ENCODE data around the gene AHCTF1.
"Not testable (repeated sequence)": the region's sequence is repeated elsewhere in the genome, so short reads cannot be mapped to it uniquely, and the experiment has no call there.

The AHCTF1 gene

DNA sequence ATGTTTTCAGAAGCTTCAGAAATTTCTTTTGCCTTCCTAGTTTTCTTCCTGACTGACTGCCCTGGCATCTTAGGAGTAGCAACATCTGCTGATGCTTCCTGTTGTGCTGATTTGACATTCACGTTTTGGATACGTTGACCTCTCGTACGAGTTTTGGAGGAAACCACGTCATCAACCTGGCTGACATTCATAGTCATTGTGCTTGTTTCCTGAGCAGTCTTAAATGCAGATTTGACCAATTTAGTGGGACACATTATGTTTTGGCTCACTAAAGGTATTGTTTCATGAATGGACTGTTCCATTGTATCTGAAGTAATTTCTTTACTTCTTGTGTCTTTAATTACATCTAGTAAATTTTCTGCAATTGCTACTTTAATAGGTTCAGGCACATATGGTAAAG is 81.1 kb downstream of the AHCTF1 start:
- H3K4me3 ChIP-seq (ENCODE audit: low read depth in 1 of 5, low read length in 5 of 5); H3K9ac ChIP-seq (ENCODE audit: low read length in 5 of 5); H3K9me3 ChIP-seq (ENCODE audit: control insufficient read depth in 5 of 5, low read length in 5 of 5); H3K27me3 ChIP-seq (ENCODE audit: control insufficient read depth in 5 of 5, insufficient read depth in 4 of 5, low read length in 5 of 5); H3K4me1 ChIP-seq (ENCODE audit: control insufficient read depth in 5 of 5, insufficient read depth in 5 of 5, low read length in 5 of 5): not testable (repeated sequence)
- H3K36me3 ChIP-seq (ENCODE audit: control insufficient read depth in 5 of 5, insufficient read depth in 5 of 5, low read length in 5 of 5), result peaks cover 34 to 63% (median 50%) of the 10 kb centered on the region in 5 donors
- peak overlapping the region; percentile 77 for H3K27ac ChIP-seq (ENCODE audit: low read depth, low read length)

DNA sequence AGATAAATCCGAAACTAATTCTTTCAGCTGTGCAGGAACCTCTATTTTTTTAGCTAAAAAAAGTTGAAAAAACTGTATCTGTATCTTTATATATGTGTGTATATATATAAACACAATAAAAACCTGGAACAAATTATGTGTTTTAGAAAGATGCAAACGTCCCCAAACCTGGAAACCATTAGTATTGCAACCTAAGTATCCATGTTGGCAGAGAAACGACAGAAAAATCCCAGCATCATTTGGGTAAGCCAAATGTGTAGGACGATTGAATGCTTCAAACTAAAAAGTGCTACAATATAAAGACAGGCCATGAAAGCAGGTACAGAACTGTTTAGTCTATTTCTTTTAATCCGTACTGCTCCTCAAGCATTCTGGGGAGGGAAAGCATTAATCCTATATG is 87.9 kb downstream of the AHCTF1 start:
- Histone ChIP-seq H3K9me3 (ENCODE audit: control insufficient read depth in 5 of 5, low read length in 5 of 5) (no peaks in the 10 kb centered on the region), H3K9ac (ENCODE audit: low read length in 5 of 5) (no peak overlapping the region), H3K27ac (ENCODE audit: low read depth, low read length) (no peak overlapping the region), H3K4me1 (ENCODE audit: control insufficient read depth in 5 of 5, insufficient read depth in 5 of 5, low read length in 5 of 5) (peaks cover 0 to under 1% (median 0%) of the 10 kb centered on the region in 5 donors), H3K4me3 (ENCODE audit: low read depth in 1 of 5, low read length in 5 of 5) (no peak overlapping the region), H3K27me3 (ENCODE audit: control insufficient read depth in 5 of 5, insufficient read depth in 4 of 5, low read length in 5 of 5) (no peaks in the 10 kb centered on the region), H3K36me3 (ENCODE audit: control insufficient read depth in 5 of 5, insufficient read depth in 5 of 5, low read length in 5 of 5) (peaks cover 23 to 51% (median 37%) of the 10 kb centered on the region in 5 donors)

DNA sequence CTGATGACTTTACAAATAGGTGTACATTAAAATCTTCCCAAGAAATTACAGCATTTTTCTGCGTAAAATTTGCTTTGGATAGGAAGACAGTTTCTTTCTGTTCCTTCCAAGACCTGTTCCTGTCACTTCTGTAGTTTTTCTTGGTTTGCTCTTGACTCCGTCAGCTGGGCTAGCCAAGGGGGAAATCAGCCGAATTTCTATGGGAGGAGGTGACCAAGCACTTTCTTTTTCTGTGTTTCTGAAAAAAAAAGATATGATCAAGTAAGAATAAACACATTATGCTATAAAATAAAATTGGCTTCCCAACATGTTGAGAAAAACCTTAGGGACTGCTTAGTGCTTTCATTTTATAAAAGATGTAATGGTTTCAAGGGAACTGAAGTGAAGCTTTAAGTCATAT is 91.0 kb downstream of the AHCTF1 start:
- not testable (repeated sequence) for H3K9ac ChIP-seq (ENCODE audit: low read length in 5 of 5); H3K9me3 ChIP-seq (ENCODE audit: control insufficient read depth in 5 of 5, low read length in 5 of 5); H3K4me3 ChIP-seq (ENCODE audit: low read depth in 1 of 5, low read length in 5 of 5); H3K27me3 ChIP-seq (ENCODE audit: control insufficient read depth in 5 of 5, insufficient read depth in 4 of 5, low read length in 5 of 5); H3K4me1 ChIP-seq (ENCODE audit: control insufficient read depth in 5 of 5, insufficient read depth in 5 of 5, low read length in 5 of 5); H3K27ac ChIP-seq (ENCODE audit: low read depth, low read length)
- peaks cover 14 to 43% (median 27%) of the 10 kb centered on the region in 5 donors for H3K36me3 ChIP-seq (ENCODE audit: control insufficient read depth in 5 of 5, insufficient read depth in 5 of 5, low read length in 5 of 5)

DNA sequence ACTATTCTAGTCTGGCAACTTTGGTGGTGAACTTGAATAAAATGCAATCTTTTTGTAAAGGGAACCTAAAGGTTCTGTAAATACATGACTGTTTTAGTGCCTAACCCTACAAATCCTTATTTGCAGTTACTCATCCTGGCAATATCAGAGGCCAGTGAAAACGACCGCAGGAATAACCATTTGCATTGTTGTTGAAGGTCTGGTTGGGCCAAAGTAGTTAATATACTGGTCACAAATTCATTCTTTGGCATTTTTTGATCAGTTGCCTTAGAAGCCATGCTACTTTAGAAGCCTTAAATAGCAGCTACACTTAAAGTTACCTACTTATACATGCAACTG is 93.7 kb downstream of the AHCTF1 start:
- no peak overlapping the region for H3K9ac ChIP-seq (ENCODE audit: low read length in 5 of 5)
- no peaks in the 10 kb centered on the region for H3K9me3 ChIP-seq (ENCODE audit: control insufficient read depth in 5 of 5, low read length in 5 of 5)
- H3K27ac ChIP-seq (ENCODE audit: low read depth, low read length), result no peak overlapping the region
- no peaks in the 10 kb centered on the region for H3K27me3 ChIP-seq (ENCODE audit: control insufficient read depth in 5 of 5, insufficient read depth in 4 of 5, low read length in 5 of 5)
- no peak overlapping the region for H3K4me3 ChIP-seq (ENCODE audit: low read depth in 1 of 5, low read length in 5 of 5)
- peaks cover 0 to 5% (median 0%) of the 10 kb centered on the region in 5 donors for H3K4me1 ChIP-seq (ENCODE audit: control insufficient read depth in 5 of 5, insufficient read depth in 5 of 5, low read length in 5 of 5)
- peaks cover 10 to 24% (median 18%) of the 10 kb centered on the region in 5 donors for H3K36me3 ChIP-seq (ENCODE audit: control insufficient read depth in 5 of 5, insufficient read depth in 5 of 5, low read length in 5 of 5)

DNA sequence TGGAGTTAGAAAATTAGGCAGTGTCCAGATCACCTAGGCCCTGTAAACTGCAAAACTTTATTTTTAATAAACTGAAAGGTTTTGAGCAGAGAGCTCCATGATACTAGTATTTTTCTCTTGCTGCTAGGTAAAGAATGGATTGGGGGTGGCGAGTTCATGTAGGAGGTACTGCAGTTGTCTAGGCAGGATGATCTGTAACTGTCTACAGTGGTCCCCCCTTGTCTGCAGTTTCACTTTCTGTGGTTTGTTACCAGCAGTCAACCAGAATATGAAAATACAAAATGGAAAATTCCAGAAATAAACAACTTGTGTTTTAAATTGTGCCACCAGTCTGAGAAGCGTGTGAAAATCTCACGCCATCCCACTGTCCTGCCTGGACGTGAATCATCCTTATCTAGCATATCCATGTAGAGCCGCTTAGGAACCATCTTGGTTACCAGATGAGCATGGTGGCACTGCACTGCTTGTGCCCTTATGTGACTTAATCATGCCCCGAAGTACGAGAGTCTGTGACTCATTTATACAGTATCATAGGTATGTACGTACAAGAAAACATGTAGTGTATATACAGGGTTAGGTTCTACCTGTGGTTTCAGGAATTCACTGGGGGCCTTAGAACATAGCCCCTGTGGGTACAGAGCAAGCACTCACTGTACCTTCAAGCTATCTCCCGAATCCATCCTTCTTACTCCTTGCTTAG is 94.2 kb downstream of the AHCTF1 start:
- Histone ChIP-seq H3K36me3 (ENCODE audit: control insufficient read depth in 5 of 5, insufficient read depth in 5 of 5, low read length in 5 of 5) (peaks cover 5 to 19% (median 16%) of the 10 kb centered on the region in 5 donors), H3K4me3 (ENCODE audit: low read depth in 1 of 5, low read length in 5 of 5) (no peak overlapping the region), H3K9me3 (ENCODE audit: control insufficient read depth in 5 of 5, low read length in 5 of 5) (no peaks in the 10 kb centered on the region), H3K9ac (ENCODE audit: low read length in 5 of 5) (peak overlapping the region in 1 of 5 donors; percentile 13), H3K27me3 (ENCODE audit: control insufficient read depth in 5 of 5, insufficient read depth in 4 of 5, low read length in 5 of 5) (no peaks in the 10 kb centered on the region), H3K4me1 (ENCODE audit: control insufficient read depth in 5 of 5, insufficient read depth in 5 of 5, low read length in 5 of 5) (peaks cover 0 to 5% (median 0%) of the 10 kb centered on the region in 5 donors), H3K27ac (ENCODE audit: low read depth, low read length) (no peak overlapping the region)

DNA sequence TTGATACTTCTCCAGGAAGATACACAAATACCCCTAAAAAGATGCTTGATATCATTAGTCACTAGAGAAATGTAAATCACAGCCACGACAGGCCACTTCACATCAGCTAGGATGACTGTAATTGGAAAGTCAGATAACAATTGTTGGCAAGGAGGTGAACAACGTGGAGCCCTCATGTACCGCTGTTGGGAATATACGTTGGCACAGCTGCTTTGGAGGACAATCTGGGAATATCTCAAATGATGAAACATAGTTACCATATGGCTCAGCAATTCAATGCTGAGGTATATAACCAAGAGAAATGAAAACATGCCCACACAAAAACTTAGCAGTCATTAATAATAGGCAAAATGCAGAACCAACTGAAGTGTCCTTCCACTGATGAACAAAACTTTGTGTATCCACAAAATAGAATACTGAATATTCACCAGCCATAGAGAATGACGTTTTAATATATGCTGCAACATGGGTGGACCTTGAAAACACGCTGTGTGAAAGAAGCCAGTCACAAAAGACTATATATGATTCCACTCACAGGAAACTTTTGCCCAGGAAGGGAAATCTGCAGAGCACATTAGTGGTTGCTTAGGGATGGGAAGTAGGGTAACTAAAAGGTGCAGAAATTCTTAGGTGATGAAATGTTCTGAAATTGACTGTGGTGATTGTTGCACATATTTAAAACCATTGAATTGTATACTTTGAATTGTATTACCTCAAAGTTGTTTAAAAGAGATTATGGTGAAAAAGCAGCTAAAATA is 95.4 kb downstream of the AHCTF1 start:
- H3K27me3 ChIP-seq (ENCODE audit: control insufficient read depth in 5 of 5, insufficient read depth in 4 of 5, low read length in 5 of 5), result no peaks in the 10 kb centered on the region
- peaks cover 0 to 7% (median 0%) of the 10 kb centered on the region in 5 donors for H3K4me1 ChIP-seq (ENCODE audit: control insufficient read depth in 5 of 5, insufficient read depth in 5 of 5, low read length in 5 of 5)
- peaks cover 3 to 14% (median 10%) of the 10 kb centered on the region in 5 donors for H3K36me3 ChIP-seq (ENCODE audit: control insufficient read depth in 5 of 5, insufficient read depth in 5 of 5, low read length in 5 of 5)
- no peak overlapping the region for H3K4me3 ChIP-seq (ENCODE audit: low read depth in 1 of 5, low read length in 5 of 5)
- H3K9ac ChIP-seq (ENCODE audit: low read length in 5 of 5), result no peak overlapping the region
- H3K27ac ChIP-seq (ENCODE audit: low read depth, low read length), result no peak overlapping the region
- H3K9me3 ChIP-seq (ENCODE audit: control insufficient read depth in 5 of 5, low read length in 5 of 5), result no peaks in the 10 kb centered on the region

DNA sequence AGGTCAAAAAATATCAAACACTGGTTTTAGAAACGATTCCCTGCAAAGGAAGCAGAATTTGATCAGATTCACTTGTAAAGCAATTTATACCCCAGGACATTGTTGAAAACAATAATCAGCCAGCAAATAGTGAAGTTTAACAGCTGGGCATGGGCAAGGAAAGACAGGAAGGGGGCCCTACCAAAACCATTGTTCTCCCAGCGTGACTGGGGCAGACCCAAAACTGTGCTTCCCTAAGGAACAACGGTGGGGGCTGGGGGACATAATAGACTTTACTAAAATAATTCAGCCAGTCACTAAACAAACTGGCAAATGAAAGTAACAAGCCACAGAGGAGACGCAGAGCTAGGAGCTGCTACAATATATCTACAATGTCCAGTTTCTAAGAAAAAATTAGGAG is 100.2 kb downstream of the AHCTF1 start:
- Histone ChIP-seq H3K4me3 (ENCODE audit: low read depth in 1 of 5, low read length in 5 of 5) (peak overlapping the region in 1 of 5 donors; percentile 7), H3K27ac (ENCODE audit: low read depth, low read length) (no peak overlapping the region), H3K9ac (ENCODE audit: low read length in 5 of 5) (peak overlapping the region in 1 of 5 donors; percentile 13), H3K4me1 (ENCODE audit: control insufficient read depth in 5 of 5, insufficient read depth in 5 of 5, low read length in 5 of 5) (peaks cover 0 to 14% (median 0%) of the 10 kb centered on the region in 5 donors), H3K36me3 (ENCODE audit: control insufficient read depth in 5 of 5, insufficient read depth in 5 of 5, low read length in 5 of 5) (no peaks in the 10 kb centered on the region), H3K27me3 (ENCODE audit: control insufficient read depth in 5 of 5, insufficient read depth in 4 of 5, low read length in 5 of 5) (peaks cover 0 to 2% (median 0%) of the 10 kb centered on the region in 5 donors), H3K9me3 (ENCODE audit: control insufficient read depth in 5 of 5, low read length in 5 of 5) (peaks cover 5 to 8% (median 6%) of the 10 kb centered on the region in 5 donors)

DNA sequence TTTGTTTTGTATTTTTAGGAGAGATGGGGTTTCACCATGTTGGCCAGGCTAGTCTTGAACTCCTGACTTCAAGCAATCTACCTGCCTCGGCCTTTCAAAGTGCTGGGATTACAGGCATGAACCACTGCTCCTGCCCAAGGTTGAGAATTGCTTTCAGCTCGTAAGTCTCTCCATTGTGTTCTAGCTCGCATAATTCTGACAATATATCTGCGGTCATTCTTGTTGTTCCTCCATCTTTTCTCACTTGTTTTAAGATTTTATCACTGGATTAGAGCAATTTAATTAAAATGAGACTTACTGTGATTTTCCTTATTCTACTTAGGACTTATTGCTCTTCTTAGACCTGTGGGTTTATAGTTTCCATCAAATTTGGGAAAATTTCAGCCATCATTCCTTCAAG is 102.9 kb downstream of the AHCTF1 start:
- H3K27me3 ChIP-seq (ENCODE audit: control insufficient read depth in 5 of 5, insufficient read depth in 4 of 5, low read length in 5 of 5), result peaks cover 0 to 2% (median 0%) of the 10 kb centered on the region in 5 donors
- H3K4me1 ChIP-seq (ENCODE audit: control insufficient read depth in 5 of 5, insufficient read depth in 5 of 5, low read length in 5 of 5), result peaks cover 0 to 8% (median 0%) of the 10 kb centered on the region in 5 donors
- H3K27ac ChIP-seq (ENCODE audit: low read depth, low read length), result no peak overlapping the region
- no peak overlapping the region for H3K4me3 ChIP-seq (ENCODE audit: low read depth in 1 of 5, low read length in 5 of 5)
- H3K9ac ChIP-seq (ENCODE audit: low read length in 5 of 5), result no peak overlapping the region
- H3K36me3 ChIP-seq (ENCODE audit: control insufficient read depth in 5 of 5, insufficient read depth in 5 of 5, low read length in 5 of 5), result no peaks in the 10 kb centered on the region
- H3K9me3 ChIP-seq (ENCODE audit: control insufficient read depth in 5 of 5, low read length in 5 of 5), result peaks cover 5 to 8% (median 6%) of the 10 kb centered on the region in 5 donors

DNA sequence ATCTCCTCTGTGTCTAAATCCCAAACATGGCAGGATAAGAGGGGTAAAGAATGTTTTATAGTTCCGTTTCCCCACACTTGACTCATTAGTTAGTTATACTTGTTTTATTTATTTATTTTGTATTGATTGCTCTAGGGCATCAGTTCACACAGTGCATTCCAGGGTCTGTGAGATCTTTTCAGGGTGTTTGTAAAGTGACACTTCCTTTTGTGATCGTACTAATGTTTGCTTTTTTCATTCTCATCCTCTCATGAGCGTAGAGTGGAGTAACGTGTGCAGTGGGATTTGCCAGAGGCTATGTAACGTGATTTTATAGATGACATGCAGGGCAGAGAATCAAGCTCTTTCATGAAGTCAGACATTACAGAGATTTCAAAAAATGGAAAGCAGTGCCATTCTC is 104.4 kb downstream of the AHCTF1 start:
- Histone ChIP-seq H3K36me3 (ENCODE audit: control insufficient read depth in 5 of 5, insufficient read depth in 5 of 5, low read length in 5 of 5) (no peaks in the 10 kb centered on the region), H3K9ac (ENCODE audit: low read length in 5 of 5) (no peak overlapping the region), H3K27me3 (ENCODE audit: control insufficient read depth in 5 of 5, insufficient read depth in 4 of 5, low read length in 5 of 5) (peaks cover 0 to 2% (median 0%) of the 10 kb centered on the region in 5 donors), H3K4me3 (ENCODE audit: low read depth in 1 of 5, low read length in 5 of 5) (no peak overlapping the region), H3K27ac (ENCODE audit: low read depth, low read length) (no peak overlapping the region), H3K4me1 (ENCODE audit: control insufficient read depth in 5 of 5, insufficient read depth in 5 of 5, low read length in 5 of 5) (peaks cover 0 to 8% (median 0%) of the 10 kb centered on the region in 5 donors), H3K9me3 (ENCODE audit: control insufficient read depth in 5 of 5, low read length in 5 of 5) (peaks cover 5 to 8% (median 6%) of the 10 kb centered on the region in 5 donors)

DNA sequence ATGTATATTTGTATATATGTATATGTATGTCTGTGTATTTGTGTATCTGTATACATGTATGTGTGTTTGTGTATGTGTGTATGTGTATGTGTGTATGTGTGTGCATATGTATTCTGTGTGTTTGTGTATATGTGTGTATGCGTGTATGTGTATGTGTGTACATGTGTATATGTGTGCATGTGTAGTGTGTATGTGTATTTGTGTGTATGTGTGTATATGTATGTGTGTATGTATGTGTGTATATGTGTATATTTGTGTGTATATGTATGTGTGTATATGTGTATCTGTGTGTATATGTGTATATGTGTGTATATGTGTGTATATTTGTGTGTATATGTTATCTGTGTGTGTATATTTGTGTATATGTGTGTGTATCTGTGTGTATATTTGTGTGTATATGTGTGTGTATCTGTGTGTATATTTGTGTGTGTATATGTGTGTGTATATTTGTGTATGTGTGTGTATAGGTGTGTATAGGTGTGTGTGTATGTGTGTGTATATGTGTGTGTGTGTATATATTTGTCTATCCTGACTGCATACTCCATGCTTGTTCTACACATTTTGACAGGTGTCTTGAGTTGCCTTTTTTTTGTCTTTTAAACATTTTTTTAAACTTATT is 106.1 kb downstream of the AHCTF1 start:
- peaks cover 5 to 8% (median 6%) of the 10 kb centered on the region in 5 donors for H3K9me3 ChIP-seq (ENCODE audit: control insufficient read depth in 5 of 5, low read length in 5 of 5)
- no peak overlapping the region for H3K4me3 ChIP-seq (ENCODE audit: low read depth in 1 of 5, low read length in 5 of 5)
- H3K9ac ChIP-seq (ENCODE audit: low read length in 5 of 5), result no peak overlapping the region
- H3K27me3 ChIP-seq (ENCODE audit: control insufficient read depth in 5 of 5, insufficient read depth in 4 of 5, low read length in 5 of 5), result no peaks in the 10 kb centered on the region
- H3K36me3 ChIP-seq (ENCODE audit: control insufficient read depth in 5 of 5, insufficient read depth in 5 of 5, low read length in 5 of 5), result no peaks in the 10 kb centered on the region
- H3K27ac ChIP-seq (ENCODE audit: low read depth, low read length), result no peak overlapping the region
- no peaks in the 10 kb centered on the region for H3K4me1 ChIP-seq (ENCODE audit: control insufficient read depth in 5 of 5, insufficient read depth in 5 of 5, low read length in 5 of 5)

Measured in subcutaneous abdominal adipose tissue (tissue), 5 donors.